ENCODE data around the gene SRGAP2B. TPM values are rescaled to one million over a fixed set of nuclear protein-coding genes. Genes with fewer than 3 reads are reported as not detected.
"Not testable (repeated sequence)": the region's sequence is repeated elsewhere in the genome, so short reads cannot be mapped to it uniquely, and the experiment has no call there.

The SRGAP2B gene
- total RNA-seq, 1 donor: 32.3 TPM

GRCh38 chr1:145052019-145052776 lies 42.9 kb downstream of the SRGAP2B start:
- not testable (repeated sequence) for DNase-seq (ENCODE audit: low read depth)

GRCh38 chr1:145048181-145048856 lies 46.8 kb downstream of the SRGAP2B start:
- DNase-seq (ENCODE audit: low read depth); H3K4me3 ChIP-seq (ENCODE audit: low read depth, low read length): not testable (repeated sequence)

More at GRCh38 chr1:145052019-145052776, 42.9 kb downstream of the SRGAP2B start:
- H3K4me3 ChIP-seq (ENCODE audit: low read depth, low read length): not testable (repeated sequence)

GRCh38 chr1:145047553-145047952 lies 47.6 kb downstream of the SRGAP2B start:
- not testable (repeated sequence) for DNase-seq (ENCODE audit: low read depth); H3K4me3 ChIP-seq (ENCODE audit: low read depth, low read length)

- not testable (repeated sequence) for DNase-seq (ENCODE audit: low read depth); H3K4me3 ChIP-seq (ENCODE audit: low read depth, low read length)
Observed at GRCh38 chr1:145045571-145046273, 49.4 kb downstream of the SRGAP2B start.

GRCh38 chr1:145041519-145041918 lies 53.6 kb downstream of the SRGAP2B start:
- not testable (repeated sequence) for H3K4me3 ChIP-seq (ENCODE audit: low read depth, low read length); DNase-seq (ENCODE audit: low read depth)

GRCh38 chr1:145036019-145036418 lies 59.1 kb downstream of the SRGAP2B start:
- not testable (repeated sequence) for H3K4me3 ChIP-seq (ENCODE audit: low read depth, low read length); DNase-seq (ENCODE audit: low read depth)

GRCh38 chr1:145033523-145033922 lies 61.6 kb downstream of the SRGAP2B start:
- H3K4me3 ChIP-seq (ENCODE audit: low read depth, low read length); DNase-seq (ENCODE audit: low read depth): not testable (repeated sequence)

GRCh38 chr1:145027251-145027650 lies 67.9 kb downstream of the SRGAP2B start:
- DNase-seq (ENCODE audit: low read depth); H3K4me3 ChIP-seq (ENCODE audit: low read depth, low read length): not testable (repeated sequence)

GRCh38 chr1:145025286-145025685 lies 69.8 kb downstream of the SRGAP2B start:
- H3K4me3 ChIP-seq (ENCODE audit: low read depth, low read length); DNase-seq (ENCODE audit: low read depth): not testable (repeated sequence)

- not testable (repeated sequence) for DNase-seq (ENCODE audit: low read depth); H3K4me3 ChIP-seq (ENCODE audit: low read depth, low read length)
Observed at GRCh38 chr1:145022259-145022658, 72.9 kb downstream of the SRGAP2B start.

- not testable (repeated sequence) for DNase-seq (ENCODE audit: low read depth); H3K4me3 ChIP-seq (ENCODE audit: low read depth, low read length)
Observed at GRCh38 chr1:145021749-145022148, 73.4 kb downstream of the SRGAP2B start.

- H3K4me3 ChIP-seq (ENCODE audit: low read depth, low read length): not testable (repeated sequence)
Observed at GRCh38 chr1:145019709-145020108, 75.4 kb downstream of the SRGAP2B start.

GRCh38 chr1:145017725-145018124 lies 77.4 kb downstream of the SRGAP2B start:
- DNase-seq (ENCODE audit: low read depth): peak; percentile 1

More at GRCh38 chr1:145019709-145020108, 75.4 kb downstream of the SRGAP2B start:
- DNase-seq (ENCODE audit: low read depth): not testable (repeated sequence)

GRCh38 chr1:145016492-145016862 lies 78.7 kb downstream of the SRGAP2B start:
- DNase-seq (ENCODE audit: low read depth): not testable (repeated sequence)

More at GRCh38 chr1:145017725-145018124, 77.4 kb downstream of the SRGAP2B start:
- H3K4me3 ChIP-seq (ENCODE audit: low read depth, low read length): not testable (repeated sequence)

GRCh38 chr1:145015744-145016491 lies 79.2 kb downstream of the SRGAP2B start:
- not testable (repeated sequence) for DNase-seq (ENCODE audit: low read depth); H3K4me3 ChIP-seq (ENCODE audit: low read depth, low read length)

More at GRCh38 chr1:145016492-145016862, 78.7 kb downstream of the SRGAP2B start:
- H3K4me3 ChIP-seq (ENCODE audit: low read depth, low read length): not testable (repeated sequence)

GRCh38 chr1:145013353-145013752 lies 81.8 kb downstream of the SRGAP2B start:
- DNase-seq (ENCODE audit: low read depth); H3K4me3 ChIP-seq (ENCODE audit: low read depth, low read length): not testable (repeated sequence)

GRCh38 chr1:145011811-145012210 lies 83.3 kb downstream of the SRGAP2B start:
- not testable (repeated sequence) for DNase-seq (ENCODE audit: low read depth); H3K4me3 ChIP-seq (ENCODE audit: low read depth, low read length)

GRCh38 chr1:145010580-145010979 lies 84.5 kb downstream of the SRGAP2B start:
- not testable (repeated sequence) for DNase-seq (ENCODE audit: low read depth)
- H3K4me3 ChIP-seq (ENCODE audit: low read depth, low read length): peak overlapping the region; percentile 28

Measured in fibroblast of the aortic adventitia (primary cell).